SK-N-SH (cell line): ENCODE measurements around the gene TMEM245.

Experiments used
- CTCF ChIP-seq: fragments of 200-600 bp; sonication (generic); IDR thresholded peaks from 2 replicates; pipeline ENCODE4 v1.6.1; 2017; ENCODE audit warnings: antibody characterized with exemption, mild to moderate bottlenecking, moderate library complexity
- FOXM1 ChIP-seq: IDR thresholded peaks from 2 replicates; pipeline ENCODE4 v1.4.0; 2012; ENCODE audit warnings: low read depth, mild to moderate bottlenecking
- MXI1 ChIP-seq: IDR thresholded peaks from 2 replicates; pipeline ENCODE4 v1.6.1; 2012; ENCODE audit warnings: mild to moderate bottlenecking, low read depth, low read length, improper control_type of control experiment
- NFIC ChIP-seq: IDR thresholded peaks from 2 replicates; pipeline ENCODE4 v1.4.0; 2012; ENCODE audit warnings: borderline replicate concordance
- POLR2AphosphoS5 ChIP-seq: IDR thresholded peaks from 2 replicates; pipeline ENCODE4 v1.6.1; 2012; ENCODE audit warnings: low read depth, low read length
- TAF1 ChIP-seq: IDR thresholded peaks from 2 replicates; pipeline ENCODE4 v1.6.1; 2012; ENCODE audit warnings: low read depth, mild to moderate bottlenecking, low read length, moderate library complexity, borderline replicate concordance

- TF ChIP-seq CTCF: no peak
- no peak for TF ChIP-seq MXI1
- TF ChIP-seq FOXM1: no peak
- TF ChIP-seq POLR2AphosphoS5: no peak
- no peak for TF ChIP-seq NFIC
- no peak for TF ChIP-seq TAF1
Observed at GRCh38 chr9:109017493-109017892, 102.3 kb downstream of the TMEM245 start.
